HFF-Myc (cell line): ENCODE measurements around the gene DACH1.

Experiments used
- DNase-seq: peaks from one replicate; pipeline ENCODE4 v3.0.0-alpha.2; 2011; ENCODE audit warnings: low read depth; ENCODE audit errors: extremely low read depth
- H3K4me3 ChIP-seq: replicated peaks from 2 replicates; pipeline ENCODE4 v1.5.1; 2011; ENCODE audit warnings: low read depth, mild to moderate bottlenecking, control low read depth, low read length
- TF ChIP-seq, protein P1 (sequence below): IDR thresholded peaks from 2 replicates; pipeline ENCODE4 v1.5.1; 2012; ENCODE audit warnings: mild to moderate bottlenecking, low read depth, low read length, control low read depth; ENCODE audit errors: missing control alignments

DACH1 gene

GRCh38 chr13:71587193-71587592 lies 279.8 kb downstream of the DACH1 start:
- DNase-seq, result no peak
- no peak overlapping the region for H3K4me3 ChIP-seq
- TF ChIP-seq, protein P1, sequence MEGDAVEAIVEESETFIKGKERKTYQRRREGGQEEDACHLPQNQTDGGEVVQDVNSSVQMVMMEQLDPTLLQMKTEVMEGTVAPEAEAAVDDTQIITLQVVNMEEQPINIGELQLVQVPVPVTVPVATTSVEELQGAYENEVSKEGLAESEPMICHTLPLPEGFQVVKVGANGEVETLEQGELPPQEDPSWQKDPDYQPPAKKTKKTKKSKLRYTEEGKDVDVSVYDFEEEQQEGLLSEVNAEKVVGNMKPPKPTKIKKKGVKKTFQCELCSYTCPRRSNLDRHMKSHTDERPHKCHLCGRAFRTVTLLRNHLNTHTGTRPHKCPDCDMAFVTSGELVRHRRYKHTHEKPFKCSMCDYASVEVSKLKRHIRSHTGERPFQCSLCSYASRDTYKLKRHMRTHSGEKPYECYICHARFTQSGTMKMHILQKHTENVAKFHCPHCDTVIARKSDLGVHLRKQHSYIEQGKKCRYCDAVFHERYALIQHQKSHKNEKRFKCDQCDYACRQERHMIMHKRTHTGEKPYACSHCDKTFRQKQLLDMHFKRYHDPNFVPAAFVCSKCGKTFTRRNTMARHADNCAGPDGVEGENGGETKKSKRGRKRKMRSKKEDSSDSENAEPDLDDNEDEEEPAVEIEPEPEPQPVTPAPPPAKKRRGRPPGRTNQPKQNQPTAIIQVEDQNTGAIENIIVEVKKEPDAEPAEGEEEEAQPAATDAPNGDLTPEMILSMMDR, result no peak

- no peak overlapping the region for H3K4me3 ChIP-seq
- TF ChIP-seq, protein P1, result no peak
- no peak for DNase-seq
Observed at GRCh38 chr13:71583581-71583980, 283.4 kb downstream of the DACH1 start.

DNA sequence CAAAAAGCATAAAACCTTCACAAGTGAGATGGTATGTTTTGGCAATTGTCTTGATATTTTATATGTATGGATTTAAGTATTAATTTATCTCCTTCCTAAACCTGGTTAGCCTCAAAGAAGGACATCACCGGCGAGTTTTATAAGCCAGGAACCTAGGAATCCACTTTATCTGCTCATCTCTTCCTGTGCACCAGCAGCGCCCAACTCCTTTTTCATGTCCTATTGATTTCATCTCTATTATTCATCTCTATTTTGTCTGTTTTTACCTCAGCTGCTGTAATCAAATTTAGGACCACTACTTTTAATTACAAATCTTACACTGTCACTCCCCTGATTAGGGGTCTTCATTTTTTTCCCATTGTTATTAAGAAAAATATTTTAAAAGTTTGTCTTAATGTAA lies 286.4 kb downstream of the DACH1 start:
- TF ChIP-seq, protein P1, result no peak
- DNase-seq, result no peak
- no peak overlapping the region for H3K4me3 ChIP-seq

DNA sequence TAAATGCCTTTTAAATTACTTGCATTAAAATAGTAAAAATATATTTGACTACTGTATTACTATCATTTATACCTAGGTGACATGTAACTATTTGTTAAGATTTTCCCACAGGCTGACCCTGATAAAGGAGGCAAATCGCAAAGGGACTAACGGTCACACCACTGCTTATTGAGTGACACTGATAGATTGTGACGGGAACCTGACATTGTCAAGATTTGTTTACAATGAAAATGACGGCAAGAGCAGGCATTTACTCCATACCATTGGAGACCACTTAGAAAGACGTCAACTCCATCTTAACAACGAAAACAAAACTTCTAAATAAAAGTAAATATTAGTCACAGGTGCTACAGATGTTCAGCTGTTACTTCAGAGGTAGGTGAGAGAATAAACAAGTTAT lies 289.0 kb downstream of the DACH1 start:
- DNase-seq, result no peak
- TF ChIP-seq, protein P1, result no peak
- H3K4me3 ChIP-seq, result no peak overlapping the region

- no peak overlapping the region for H3K4me3 ChIP-seq
- TF ChIP-seq, protein P1, result no peak
- DNase-seq, result no peak
Observed at GRCh38 chr13:71577127-71577526, 289.9 kb downstream of the DACH1 start.

- H3K4me3 ChIP-seq, result no peak overlapping the region
- DNase-seq, result no peak
- TF ChIP-seq, protein P1, result no peak
Observed at GRCh38 chr13:71576571-71576970, 290.4 kb downstream of the DACH1 start.

GRCh38 chr13:71546881-71547280 lies 320.1 kb downstream of the DACH1 start:
- no peak overlapping the region for H3K4me3 ChIP-seq
- TF ChIP-seq, protein P1, result no peak
- DNase-seq, result no peak
